Mesodermal cell (in vitro differentiated cells): ENCODE measurements around the gene GRID1.

Source experiments
- H3K27ac ChIP-seq: 2 replicates; pipeline ENCODE4 v1.7.0; 2013; ENCODE audit warnings: mild to moderate bottlenecking, low read depth, low read length, moderate library complexity; ENCODE audit not compliant: severe bottlenecking
- H3K36me3 ChIP-seq: 2 replicates; pipeline ENCODE4 v1.7.1; 2013; ENCODE audit warnings: mild to moderate bottlenecking, low read length, moderate library complexity; ENCODE audit not compliant: control insufficient read depth, insufficient read depth
- H3K4me1 ChIP-seq: one replicate; pipeline ENCODE4 v1.7.1; 2013; ENCODE audit warnings: mild to moderate bottlenecking, low read length; ENCODE audit not compliant: insufficient read depth, control insufficient read depth, poor library complexity, severe bottlenecking
- H3K4me3 ChIP-seq: 2 replicates; pipeline ENCODE4 v1.7.0; 2013; ENCODE audit warnings: low read length, control low read depth, mild to moderate bottlenecking; ENCODE audit not compliant: insufficient read depth, poor library complexity, severe bottlenecking; ENCODE audit errors: extremely low read depth
- H3K9me3 ChIP-seq: 2 replicates; pipeline ENCODE4 v1.7.1; 2013; ENCODE audit warnings: mild to moderate bottlenecking, low read length, moderate library complexity; ENCODE audit not compliant: control insufficient read depth
- WGBS, 2 experiments: methylation state at CpG; one replicate each; pipeline ENCODE4 v1.1.5; 2013; ENCODE audit warnings: missing lambda C conversion rate in 2 of 2; ENCODE audit not compliant: insufficient coverage in 2 of 2; 5-methylcytosine and 5-hydroxymethylcytosine counted together

Gene GRID1

DNA sequence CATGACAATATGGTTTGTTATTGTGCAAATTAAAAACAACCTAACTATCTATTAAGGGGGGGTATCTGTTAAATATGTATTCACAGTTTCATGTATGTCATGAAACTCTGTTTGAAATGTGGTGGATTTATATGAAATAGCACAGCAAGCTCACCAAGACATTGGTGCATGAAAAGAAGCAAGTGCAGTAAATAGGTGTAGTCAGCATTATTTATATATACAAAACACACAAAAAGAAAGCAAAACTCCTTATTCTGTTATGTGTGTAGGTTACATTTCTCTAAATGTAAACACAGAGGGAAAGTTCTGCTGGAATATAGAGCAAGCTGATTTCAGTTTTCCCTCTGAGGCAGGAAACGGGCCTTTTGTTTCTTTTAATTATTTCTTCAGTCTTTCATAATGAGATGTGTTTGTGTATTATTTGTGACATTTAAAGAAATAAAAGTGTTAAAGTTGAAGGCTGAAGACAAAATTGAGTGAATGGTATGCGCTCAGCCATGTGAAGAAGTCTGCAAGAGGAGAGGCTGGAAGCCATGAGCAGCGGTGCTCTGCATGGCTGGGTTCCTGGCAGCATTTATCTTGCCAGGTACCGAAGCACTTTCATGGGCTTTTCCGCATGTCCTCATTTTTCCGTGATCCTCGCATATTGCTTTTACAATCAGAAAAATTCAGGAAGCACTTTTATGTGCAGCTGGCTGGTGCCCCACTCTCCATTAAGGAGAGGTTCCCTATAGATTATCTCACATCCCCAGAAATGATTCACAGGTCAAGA, 38.5 kb downstream of the GRID1 start:
- H3K4me1 ChIP-seq, result no peaks in the 10 kb centered on the region
- no peak overlapping the region for H3K4me3 ChIP-seq
- H3K9me3 ChIP-seq, result no peaks in the 10 kb centered on the region
- no peak overlapping the region for H3K27ac ChIP-seq
- 81 to 85% methylated on average over 6 of the region's 7 CpGs for WGBS, 2 experiments
- no peaks in the 10 kb centered on the region for H3K36me3 ChIP-seq

DNA sequence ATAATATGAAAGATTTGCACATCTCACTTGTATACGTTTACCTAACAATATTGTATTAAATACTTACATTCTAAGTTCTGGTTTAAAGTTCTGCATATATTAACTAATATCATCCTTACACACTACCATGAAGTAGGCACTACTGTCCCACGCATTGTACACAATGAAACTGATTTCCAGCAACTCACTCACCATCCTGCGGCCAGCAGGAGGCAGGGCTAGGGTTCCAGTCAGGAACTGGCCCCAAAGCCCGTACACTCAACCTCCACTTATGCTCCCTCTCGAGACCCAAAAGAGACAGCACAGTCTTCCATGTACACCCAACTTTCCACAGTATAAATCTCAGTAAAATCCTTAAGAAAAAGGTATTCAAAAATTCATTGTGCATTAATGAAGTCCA, 41.4 kb downstream of the GRID1 start:
- Histone ChIP-seq H3K4me1 (no peaks in the 10 kb centered on the region), H3K36me3 (no peaks in the 10 kb centered on the region), H3K9me3 (no peaks in the 10 kb centered on the region), H3K4me3 (no peak overlapping the region), H3K27ac (no peak overlapping the region)
- 85 to 100% methylated on average over 1 to 3 of the region's 5 CpGs for WGBS, 2 experiments

DNA sequence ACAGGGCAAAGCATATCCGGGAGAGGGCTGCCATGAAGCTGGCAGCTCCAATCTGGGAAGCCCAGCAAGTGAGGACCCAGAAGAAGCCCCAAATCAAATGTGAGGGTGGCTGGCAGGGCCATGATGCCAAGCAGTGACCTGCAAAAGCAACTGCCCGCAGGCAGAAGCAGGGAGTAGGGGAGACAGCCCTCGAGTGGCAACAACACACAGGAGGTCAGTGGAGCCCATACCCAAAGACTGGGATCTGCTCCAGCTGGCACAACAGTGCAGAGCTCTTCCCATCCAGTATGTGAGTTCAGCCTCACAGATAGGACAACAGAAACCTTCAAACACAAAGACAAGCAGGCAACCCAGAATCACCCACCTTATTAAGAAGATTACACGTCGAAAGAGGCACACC, 45.0 kb downstream of the GRID1 start:
- Histone ChIP-seq H3K36me3 (no peaks in the 10 kb centered on the region), H3K4me3 (no peak overlapping the region), H3K27ac (no peak overlapping the region), H3K4me1 (no peaks in the 10 kb centered on the region), H3K9me3 (no peaks in the 10 kb centered on the region)
- WGBS, 2 experiments, result 86 to 91% methylated on average over 3 to 4 of the region's 5 CpGs

DNA sequence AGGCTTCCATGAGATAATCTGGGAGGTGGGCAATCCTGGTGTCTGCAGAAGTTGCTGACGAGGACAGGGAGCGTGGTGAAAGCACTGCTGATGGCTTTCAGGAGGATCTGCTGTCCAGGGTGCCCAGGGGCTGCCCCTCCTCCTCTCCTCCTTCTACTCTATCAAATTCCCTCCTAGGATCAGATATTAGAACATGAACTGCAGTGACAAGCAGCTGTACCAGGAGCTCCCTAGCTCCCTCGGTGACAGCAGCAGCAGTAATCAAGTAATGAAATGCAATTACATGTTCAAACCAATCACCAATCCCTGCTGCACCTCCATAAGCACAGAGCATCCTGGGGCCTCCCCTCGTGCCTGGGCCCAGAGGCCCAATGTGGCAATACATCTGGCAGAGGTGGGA, 46.9 kb downstream of the GRID1 start:
- H3K27ac ChIP-seq, result no peak overlapping the region
- WGBS, 2 experiments, result 68 to 80% methylated on average over 3 to 4 of the region's 4 CpGs

DNA sequence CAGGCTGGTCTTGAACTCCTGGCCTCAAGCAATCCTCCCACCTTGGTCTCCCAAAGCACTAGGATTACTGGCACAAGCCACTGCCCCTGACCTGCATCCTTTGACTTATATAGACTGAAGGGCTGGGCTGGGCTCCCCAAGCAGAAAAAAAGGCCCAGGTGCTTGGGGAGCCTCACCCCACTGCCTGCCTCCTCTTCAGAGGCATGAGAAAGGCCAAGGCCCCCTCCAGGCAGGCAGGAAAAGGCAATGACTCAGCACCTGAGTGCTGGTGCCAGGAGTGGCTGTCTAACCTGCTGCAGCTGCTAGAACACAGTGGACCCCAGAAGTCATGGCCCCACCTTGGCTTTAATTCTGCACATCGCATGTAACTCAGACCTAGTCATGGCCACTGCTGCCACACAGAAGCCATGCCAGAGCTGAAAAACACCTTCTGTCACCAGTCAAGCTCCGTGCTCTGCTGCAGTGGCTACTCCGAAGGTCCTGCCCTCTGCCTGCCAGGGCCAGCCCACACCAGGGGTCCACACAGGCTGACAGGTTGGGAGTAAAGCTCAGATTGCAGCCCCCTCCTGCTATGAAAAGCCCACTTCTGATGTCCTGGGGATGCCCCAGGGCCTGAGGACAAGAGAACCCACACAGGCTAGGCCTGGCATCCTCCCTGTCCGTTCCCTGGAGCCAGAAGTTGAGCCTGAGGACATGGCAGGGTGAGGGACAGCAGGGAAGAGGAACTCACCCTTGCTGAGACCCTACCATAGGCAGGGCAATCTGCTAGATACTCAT, 48.5 kb downstream of the GRID1 start:
- Histone ChIP-seq H3K27ac (no peak overlapping the region), H3K9me3 (no peaks in the 10 kb centered on the region), H3K36me3 (no peaks in the 10 kb centered on the region), H3K4me3 (no peak overlapping the region), H3K4me1 (no peaks in the 10 kb centered on the region)
- 90 to 100% methylated on average over 3 to 4 of the region's 4 CpGs for WGBS, 2 experiments

More for the DNA sequence above, 46.9 kb downstream of the GRID1 start:
- Histone ChIP-seq H3K36me3 (no peaks in the 10 kb centered on the region), H3K4me1 (no peaks in the 10 kb centered on the region), H3K9me3 (no peaks in the 10 kb centered on the region), H3K4me3 (no peak overlapping the region)

DNA sequence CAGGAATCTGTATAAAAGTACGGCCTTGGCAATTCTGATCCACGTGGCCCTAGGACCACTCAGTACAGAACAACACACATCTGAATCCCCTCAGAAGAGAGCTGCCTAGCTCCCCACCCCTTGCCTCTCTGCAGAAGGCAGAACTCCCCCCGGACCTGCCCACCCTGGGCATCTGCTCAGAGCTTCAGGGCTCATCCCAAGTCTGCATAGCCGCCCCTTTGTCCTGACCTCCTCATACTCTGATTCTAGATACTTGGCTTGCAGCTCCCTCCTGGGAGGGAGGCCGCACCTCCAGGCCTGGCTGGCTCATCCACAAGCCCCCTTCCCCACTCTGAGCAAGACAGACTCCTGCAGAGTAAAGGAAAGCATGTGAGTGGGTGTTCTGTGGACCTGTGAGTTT, 49.6 kb downstream of the GRID1 start:
- Histone ChIP-seq H3K4me3 (no peak overlapping the region), H3K36me3 (no peaks in the 10 kb centered on the region), H3K9me3 (no peaks in the 10 kb centered on the region), H3K4me1 (no peaks in the 10 kb centered on the region), H3K27ac (no peak overlapping the region)
- 83 to 84% methylated on average over 1 to 3 of the region's 5 CpGs for WGBS, 2 experiments

DNA sequence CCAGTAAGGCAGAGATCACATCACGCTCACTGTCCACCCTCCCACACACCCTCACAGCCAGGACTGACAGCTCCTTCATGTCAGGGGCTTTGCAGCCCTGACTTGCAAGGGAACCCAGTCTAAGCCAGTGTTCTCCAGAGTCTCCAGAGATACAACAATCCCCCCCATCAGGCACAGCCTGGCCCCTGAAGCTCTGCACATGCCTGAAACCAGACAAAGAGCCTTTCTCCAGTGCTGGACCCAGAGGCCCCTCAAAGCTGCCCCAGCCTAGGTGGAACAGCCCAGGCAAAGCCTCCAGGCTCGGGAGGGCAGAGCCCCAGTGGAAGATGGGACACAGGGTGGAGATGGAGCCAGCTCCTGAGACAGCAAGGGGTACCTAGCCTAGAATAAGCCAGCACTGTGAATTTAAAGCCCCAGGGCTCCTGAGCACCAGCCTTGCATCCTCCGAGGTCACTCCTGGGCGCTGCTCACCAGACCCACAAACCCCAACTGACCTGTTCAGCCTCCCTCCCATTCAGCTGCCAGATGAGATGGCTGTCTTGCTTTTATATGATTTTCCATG, 50.2 kb downstream of the GRID1 start:
- H3K27ac ChIP-seq, result no peak overlapping the region
- 84 to 91% methylated on average over 4 of the region's 4 CpGs for WGBS, 2 experiments

DNA sequence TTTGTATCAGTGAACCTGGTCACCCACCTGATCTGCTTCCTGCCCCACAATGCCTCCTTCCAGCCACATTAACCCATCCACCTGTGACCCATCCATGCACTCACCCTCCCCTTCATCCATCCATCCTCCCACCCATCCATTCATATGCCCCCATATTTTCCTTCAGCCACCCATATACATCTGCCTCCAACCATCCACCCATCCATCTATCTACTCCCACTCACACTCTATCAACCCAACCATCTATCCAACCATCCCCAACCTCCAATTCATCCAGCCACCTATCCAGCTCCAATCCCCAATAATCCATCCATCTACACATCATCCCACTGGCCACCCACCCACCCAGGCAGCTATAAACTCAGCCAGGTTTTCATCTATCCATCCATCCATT, 51.0 kb downstream of the GRID1 start:
- H3K9me3 ChIP-seq, result no peaks in the 10 kb centered on the region
- H3K4me3 ChIP-seq, result no peak overlapping the region
- H3K36me3 ChIP-seq, result no peaks in the 10 kb centered on the region
- no peak overlapping the region for H3K27ac ChIP-seq
- no peaks in the 10 kb centered on the region for H3K4me1 ChIP-seq

More for the DNA sequence above, 50.2 kb downstream of the GRID1 start:
- Histone ChIP-seq H3K36me3 (no peaks in the 10 kb centered on the region), H3K9me3 (no peaks in the 10 kb centered on the region), H3K4me1 (no peaks in the 10 kb centered on the region), H3K4me3 (no peak overlapping the region)

DNA sequence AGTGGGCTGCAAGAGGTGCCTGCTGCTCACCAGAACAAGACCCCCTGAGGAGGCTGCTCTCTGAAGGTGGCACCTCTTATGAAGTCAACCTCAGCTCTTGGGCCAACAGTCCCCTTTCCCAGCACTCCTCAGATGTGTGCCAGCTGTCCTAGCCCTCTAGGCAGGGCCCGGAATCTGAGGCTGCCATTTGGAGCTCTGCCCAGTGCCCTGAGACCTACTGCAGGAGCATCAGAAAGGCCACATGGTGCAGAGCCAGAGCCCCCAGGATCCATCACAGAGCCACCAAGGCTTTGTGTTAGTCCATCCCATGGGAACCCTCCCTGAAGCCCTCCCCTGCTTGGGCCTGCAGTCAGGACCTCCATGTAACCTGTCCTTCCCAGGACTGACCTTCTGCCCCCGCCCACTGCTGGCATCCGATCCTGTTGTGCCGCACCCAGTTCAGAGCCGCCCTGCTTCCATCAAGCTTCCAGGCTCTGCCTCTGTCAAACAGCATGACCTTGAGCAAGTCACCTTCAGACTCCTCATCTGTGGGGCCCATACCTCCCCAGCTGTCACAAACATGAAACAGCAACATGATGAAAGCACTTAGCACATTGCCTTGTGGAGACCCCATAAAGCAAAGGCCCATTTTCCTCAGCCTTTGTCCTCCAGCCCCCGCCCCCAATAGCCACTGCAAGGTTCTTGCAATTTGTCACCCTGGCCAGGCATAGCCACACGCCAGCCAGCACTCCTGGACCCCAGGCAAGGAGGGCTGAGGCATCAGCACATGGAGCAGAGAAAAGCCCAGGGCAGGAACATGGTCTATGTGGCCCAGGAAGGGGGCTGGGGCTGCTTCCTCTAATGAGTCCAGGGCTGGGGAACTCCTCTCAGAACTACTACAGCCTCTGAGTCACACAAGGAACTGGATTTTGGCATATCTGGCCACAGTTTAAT, 51.7 kb downstream of the GRID1 start:
- Histone ChIP-seq H3K9me3 (no peaks in the 10 kb centered on the region), H3K4me1 (no peaks in the 10 kb centered on the region), H3K27ac (no peak overlapping the region), H3K36me3 (no peaks in the 10 kb centered on the region), H3K4me3 (no peak overlapping the region)
- 86 to 88% methylated on average over 7 of the region's 7 CpGs for WGBS, 2 experiments

DNA sequence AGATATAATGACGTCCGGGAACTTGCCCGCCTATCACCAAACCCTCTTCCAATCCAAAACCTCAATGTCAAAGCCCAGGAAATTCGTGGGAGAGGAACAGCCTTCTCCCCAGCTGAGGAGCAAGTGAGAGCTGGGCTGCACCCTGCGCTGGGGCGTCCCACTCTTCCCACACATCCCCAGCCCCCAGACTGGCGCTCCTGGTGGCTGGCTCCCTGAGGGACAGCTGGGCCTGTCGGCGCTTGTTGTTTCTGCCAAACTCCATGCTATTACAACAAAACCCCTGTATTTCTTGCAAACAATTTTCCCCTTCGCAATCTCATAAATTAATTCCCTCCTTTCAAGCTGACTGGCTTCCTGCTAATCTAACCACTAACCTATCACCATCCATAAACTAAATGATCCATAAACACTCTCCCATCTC, 53.0 kb downstream of the GRID1 start:
- WGBS, 2 experiments, result 88 to 93% methylated on average over 8 to 10 of the region's 10 CpGs
- H3K36me3 ChIP-seq, result no peaks in the 10 kb centered on the region
- H3K4me1 ChIP-seq, result no peaks in the 10 kb centered on the region
- H3K27ac ChIP-seq, result no peak overlapping the region
- H3K4me3 ChIP-seq, result no peak overlapping the region
- H3K9me3 ChIP-seq, result no peaks in the 10 kb centered on the region
